Stimulated activated CD8-positive, alpha-beta memory T cell treated with anti-CD3 and anti-CD28 coated beads, Interleukin-4, amount 100 ng/mL, for 24 hours (primary cell): ENCODE measurements around the gene FERMT2.

Source experiments
- DNase-seq: peaks from one replicate; pipeline ENCODE4 v3.0.0-alpha.2; 2020; ENCODE audit warnings: low read depth

The FERMT2 gene

DNA sequence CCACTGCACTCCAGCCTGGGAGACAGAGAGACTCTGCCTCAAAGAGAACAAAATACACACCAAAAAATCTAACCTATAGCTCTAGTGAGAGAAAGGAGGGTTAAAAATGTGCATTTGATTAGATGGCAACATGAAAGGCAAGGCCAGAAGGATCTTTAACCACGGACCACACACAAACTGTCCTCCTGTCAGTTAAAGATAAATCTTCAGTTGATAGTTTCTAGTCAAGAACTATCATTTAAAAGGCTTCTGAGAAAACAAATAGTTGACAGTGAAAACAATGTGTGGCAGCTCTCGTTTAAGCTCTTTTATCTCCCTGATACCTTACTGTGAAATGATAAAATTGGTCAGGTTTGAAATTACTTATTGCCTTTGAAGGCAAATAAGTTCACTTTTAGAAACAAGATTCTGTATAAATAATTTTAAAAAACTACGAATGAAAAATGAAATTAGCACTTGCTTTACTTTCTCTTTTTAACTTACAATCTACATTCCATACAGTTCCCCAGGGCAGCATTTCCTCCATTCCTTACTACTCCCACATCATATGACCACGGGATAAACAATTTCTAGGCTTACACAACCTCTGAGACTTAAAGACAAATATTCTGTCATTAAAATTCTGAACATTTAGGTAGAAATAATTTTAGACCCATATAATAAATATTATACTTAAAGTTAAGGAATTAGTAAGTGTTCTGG lies 88.1 kb downstream of the FERMT2 start:
- DNase-seq: no peak

DNA sequence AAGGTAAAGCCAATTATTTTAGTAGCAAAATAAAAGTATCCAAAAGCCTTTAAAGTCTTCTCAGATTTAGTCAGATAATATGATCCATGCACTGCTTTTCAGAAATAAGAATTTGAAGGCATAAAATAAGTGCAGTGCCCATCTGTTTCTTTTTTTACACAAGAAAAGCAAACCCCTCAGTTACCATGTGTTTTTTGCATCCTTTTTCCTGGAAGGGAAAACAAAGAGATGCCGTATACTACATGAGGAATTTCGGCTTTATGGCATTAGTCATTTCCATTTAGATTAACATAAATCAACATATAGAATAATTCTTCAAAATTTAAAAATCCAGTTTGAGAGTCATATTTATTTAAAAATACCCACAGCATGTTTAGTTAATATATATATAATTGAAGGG lies 89.4 kb downstream of the FERMT2 start:
- DNase-seq: no peak

DNA sequence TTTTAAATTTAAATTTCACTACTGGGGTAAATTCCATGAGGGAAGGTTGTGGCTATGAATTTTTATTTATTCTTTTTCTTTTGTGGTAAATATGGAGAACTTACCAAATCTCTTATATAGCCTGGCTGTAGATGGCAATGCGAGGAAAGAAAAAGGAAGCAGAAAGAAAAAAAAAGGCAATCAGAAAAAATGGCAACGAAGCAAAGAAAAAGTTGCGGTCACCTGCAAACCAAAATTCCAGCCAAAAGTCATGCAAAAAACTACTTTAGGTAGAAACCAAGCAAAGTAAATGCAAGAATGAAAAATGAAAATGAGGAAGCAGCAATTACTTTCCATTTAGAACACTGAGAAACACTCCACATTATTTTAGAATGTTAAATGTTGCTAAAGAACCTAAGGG lies 89.9 kb downstream of the FERMT2 start:
- no peak for DNase-seq

DNA sequence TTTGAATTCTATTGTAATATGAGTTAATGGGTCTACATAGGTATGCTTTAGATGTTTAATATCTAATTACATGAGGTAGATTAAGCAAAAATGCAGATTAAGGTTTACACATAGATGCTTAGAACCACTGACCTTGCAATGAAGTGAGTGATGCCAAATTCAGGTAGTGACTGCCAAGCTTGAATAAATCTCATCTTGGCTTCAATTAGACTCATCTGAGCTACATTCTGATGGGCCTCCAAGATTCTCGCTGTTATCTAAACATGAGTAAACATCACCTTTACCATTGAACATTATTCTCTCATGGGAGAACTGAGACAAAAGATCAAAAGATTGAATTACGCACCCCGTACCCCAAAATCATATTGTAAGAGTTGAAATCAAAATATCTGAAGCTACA lies 90.6 kb downstream of the FERMT2 start:
- no peak for DNase-seq

DNA sequence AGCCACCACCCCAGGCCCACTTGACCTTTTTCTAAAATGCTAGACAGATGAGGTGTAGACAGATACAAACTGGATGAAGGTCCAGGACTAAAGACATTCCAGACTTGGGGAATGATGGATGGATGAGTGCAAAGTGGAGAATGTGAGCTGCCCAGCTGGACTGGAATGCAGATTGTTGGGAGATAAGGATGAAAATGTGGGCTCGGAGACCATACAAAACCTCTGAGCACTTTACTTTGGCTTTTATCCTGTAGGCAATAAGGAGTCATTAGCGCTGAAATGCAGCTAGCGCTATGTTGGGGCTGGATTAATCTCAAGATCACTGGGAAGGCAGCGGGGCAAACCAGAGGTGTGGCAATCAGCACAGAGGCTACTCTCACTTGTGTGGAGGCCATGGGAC lies 94.7 kb downstream of the FERMT2 start:
- DNase-seq: no peak

DNA sequence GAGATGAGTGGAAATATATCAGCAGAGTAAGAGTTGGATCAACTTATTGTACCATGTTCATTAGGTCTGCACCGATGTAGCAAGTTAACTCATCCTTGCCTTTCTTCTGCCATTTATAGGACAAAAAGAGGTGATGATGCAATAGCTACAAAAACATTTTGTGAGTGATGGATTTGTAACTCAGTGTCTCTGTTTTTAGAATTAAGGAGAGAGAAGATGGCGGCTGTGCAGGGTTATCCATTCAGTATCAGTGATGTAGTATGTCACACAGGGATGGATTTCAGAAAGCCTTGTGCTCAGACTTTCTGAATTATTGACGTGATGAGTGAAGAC lies 97.4 kb downstream of the FERMT2 start:
- DNase-seq: no peak

DNA sequence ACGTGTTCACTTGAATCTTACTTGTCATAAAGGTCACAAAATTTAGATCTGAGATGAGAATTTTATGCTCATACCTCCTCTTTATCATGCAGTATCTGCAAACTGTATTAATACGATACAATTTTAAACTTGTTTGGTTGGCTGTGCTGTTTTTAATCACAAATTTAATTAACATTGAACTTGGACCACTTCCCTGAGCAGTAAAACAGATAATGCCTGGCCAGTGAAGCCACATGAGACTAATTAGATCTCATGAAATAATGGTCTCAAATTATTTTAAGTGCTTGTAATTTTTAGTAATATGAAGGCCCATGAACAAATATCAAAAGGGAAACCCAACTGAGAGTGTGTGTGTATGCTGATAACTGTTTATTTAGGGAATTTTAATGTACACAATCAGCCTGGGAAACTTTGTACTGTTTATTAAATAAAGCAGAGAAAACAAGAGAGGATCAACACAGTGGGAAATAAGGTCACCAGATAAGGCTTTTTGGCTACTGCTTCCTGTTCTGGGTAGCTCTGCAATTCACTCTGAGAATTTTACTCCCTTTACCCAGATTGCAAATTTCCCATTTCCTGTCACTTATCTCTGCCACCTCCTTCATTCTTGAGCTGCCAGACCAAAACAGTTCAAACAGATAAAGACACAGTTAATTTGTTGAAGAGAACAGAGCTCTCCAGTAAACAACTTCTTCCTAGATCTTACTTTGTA lies 97.9 kb downstream of the FERMT2 start:
- no peak for DNase-seq

DNA sequence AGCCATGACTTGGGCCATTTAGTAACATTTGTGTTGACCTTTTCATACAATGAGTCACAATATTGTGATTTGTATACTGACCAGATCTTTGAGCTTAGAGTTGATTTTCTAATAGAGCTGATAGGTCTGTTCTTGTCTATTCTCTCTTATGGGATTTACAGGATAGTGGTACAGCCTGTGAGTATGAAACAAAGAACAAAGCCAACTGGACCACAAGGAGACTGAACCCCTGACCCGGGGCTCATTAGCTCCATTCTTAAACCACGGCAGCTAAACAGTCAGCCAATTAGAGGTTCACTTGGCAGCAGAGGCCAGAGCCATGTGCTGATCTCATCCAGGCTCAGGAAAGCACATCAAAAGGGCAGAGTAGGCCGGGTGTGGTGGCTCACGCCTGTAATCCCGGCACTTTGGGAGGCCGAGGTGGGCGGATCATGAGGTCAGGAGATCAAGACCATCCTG lies 100.4 kb downstream of the FERMT2 start:
- DNase-seq: no peak

DNA sequence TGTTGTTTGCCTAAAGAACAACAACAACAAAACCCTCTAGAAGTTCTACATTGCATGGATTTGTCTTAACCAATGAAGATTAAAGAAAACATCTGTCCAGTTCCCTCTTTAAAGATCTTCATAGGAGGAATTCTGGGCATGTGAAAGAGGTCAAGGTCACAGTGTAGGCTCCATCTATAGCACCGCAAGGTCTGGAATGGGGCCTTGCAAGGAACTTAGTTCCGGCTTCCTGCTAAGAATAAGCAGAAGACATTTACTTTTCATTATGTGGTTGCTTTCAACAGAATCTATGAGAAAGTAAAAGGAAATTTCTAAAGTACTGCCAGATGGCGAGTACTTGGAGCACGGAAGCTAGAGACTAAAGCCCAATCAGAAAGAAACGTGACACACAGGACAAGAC lies 102.2 kb downstream of the FERMT2 start:
- DNase-seq: no peak

DNA sequence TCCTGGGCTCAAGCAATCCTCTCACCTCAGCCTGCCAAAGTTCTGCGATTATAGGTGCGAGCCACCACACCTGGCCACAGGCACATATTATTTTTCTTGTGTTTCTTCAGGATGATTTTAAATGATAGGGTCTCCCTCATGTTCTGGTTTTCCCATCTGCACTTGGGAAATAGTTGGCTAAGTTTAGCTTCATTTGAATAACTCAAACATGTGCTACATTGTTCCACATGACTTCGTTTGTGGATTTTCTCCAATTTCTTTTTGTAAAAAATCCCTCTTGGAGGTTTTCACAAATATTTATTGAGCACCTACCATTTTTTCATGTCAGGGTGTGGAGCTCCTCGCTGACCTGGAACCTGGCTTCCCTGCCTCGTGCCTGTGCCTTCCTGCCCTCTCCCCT lies 104.3 kb downstream of the FERMT2 start:
- DNase-seq: no peak

DNA sequence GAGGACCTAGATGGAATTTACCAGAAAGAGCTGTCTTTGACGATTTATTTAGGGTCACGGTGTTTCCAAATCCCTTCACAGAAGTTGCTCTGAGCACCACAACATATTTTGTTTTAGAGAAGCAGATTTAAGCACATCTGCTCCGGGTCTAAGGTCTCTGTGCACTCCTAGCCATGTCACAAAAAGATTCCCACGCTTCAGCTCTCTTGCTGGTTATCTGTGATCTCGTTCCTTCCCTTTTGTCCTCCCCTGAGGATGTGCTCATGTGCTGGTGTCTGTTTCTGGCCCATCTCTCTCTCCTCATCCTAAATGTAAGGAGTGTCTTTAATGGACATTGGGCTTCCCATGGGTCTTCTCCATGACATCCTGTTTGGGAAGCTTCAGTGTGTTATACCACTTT lies 105.8 kb downstream of the FERMT2 start:
- DNase-seq: no peak

DNA sequence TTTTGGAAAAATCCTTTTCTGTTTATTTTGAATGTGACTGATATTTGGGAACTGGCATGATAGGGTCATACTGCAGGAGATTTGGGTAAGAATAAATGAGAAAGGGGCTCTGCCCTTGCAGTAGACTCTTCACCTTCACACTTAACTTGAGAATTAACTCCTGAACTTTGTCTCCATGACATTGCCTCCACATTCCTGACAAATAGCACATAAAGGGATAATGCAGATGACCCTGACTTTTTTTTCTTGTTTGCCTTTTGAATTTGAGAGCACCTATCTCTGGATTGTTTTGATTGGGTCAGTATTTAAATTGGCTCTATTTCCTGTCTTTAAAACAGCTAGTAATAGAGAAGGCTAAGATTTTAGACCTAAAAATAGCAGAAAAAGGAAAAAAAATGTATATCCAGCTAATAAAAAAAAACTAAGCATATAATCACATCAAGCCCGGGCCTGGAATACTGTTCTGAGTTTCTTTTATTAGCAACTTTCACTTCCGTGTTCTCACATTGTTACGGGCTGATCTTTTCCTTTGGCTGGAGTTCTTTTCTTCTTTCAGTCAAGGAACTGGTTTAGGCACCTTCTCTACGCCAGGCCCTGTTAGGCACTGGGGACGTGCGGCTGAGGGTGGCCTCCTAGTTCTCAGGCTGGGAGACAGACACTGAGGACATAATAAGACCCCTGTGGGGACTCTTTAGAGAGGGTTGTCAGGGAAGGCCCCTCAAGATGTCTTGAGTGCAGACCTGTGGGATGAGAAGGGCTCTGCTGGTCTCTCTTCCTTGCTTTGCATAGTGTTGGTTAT lies 106.4 kb downstream of the FERMT2 start:
- DNase-seq: no peak

DNA sequence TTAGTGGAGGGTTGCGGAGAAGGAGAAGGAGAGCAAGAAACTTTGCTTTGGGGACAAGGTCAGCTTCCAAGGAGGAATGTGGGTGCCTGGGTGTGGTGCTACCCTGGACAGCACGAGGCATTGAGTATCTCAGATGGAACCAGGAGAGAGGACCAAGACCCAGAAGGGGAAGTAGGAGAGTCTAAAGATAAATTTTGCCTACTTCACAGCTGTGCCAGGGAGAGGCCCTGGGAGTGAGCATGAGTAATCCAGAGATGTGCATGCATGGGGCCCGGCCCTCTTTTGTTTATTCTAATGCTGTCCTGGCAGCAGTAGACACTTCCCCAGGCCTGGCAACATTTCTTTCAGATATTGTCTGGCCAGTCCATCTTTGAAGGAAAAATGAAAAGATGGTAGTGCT lies 110.0 kb downstream of the FERMT2 start:
- DNase-seq: no peak

DNA sequence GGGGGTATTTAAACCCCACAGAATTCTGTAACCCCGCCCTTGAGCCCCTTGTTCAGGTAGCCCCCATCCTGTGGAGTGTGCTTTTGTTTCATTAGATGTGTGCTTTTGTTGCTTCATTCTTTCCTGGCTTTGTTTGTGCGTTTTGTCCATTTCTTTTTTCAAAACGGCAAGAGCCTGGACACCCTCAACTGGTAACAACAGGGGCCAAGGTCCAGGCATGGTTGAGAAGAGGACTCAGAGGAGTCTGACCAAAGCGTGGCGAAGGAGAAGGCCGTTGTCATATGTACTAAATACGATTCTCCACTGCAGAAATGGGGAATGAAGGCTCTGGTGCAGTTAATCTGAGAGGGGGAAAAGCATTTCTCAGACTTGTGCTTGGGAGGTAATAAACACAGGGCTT lies 113.4 kb downstream of the FERMT2 start:
- DNase-seq: no peak

DNA sequence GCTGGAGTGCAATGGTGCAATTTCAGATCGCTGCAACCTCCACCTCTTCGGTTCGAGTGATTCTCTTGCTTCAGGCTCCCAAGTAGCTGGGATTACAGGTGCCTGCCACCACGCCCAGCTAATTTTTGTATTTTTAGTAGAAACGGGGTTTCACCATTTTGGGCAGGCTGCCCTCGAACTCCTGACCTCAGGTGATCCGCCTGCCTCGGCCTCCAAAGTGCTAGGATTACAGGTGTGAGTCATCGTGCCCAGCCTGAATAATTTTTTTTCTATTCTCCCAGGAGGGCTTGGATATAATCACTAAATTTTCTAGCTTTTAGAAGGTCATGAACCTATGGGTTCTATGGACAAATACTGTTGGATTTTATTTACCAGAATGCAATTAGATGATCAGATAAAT lies 114.8 kb downstream of the FERMT2 start:
- DNase-seq: no peak

DNA sequence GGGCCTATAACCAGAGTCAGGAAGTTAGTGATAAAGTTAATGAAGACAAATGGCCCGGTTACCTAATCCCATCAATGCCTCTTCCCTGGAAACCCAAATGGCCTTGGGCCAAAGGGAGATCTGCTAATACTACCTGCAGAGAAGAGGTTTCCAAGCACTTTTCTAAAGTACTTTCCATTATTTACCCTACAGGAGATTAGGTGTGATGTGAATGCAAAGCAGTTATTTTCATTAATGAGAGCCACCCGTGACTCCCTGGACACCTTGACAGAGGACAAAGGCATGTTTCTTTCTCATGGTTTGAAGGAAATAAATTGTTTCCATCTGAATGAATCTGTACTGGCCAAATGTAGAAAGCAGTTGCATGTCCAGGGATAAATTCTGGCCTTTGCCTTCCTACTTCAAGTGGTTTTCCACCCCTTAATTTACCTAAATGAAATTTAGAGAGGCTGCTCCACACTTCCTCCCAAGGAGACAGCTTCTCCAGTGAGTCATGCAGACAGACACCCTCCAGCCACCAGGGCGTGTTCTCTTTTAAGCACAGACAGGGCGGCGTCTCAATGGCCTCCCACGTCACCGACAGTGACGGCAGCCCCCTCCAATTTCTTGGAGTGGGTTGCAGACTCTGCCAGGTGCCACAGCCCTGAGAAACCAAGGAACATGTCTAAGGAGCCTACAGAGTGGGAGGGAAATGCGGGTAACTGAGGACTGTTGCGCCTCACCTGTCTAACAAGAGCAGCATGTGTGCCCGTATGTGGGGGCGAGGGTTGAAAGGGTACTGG lies 115.5 kb downstream of the FERMT2 start:
- no peak for DNase-seq

DNA sequence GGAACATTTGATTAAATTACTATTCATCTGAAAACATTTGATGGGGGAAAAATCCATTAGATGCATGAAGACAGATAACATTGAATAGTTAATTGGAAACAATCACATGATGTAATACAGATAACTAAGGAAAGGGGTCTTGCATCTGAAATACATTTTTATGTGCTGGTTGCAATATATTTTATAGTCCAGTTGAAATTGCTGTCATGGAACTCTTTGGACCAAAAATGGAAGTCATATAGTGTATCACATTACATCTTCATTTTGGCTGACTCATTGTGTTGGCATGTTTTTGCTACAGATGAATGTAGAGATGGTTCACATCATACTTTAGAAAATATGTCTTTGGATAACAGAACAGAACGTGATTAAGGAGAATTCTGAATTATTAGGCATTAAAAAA lies 116.4 kb downstream of the FERMT2 start:
- DNase-seq: no peak

DNA sequence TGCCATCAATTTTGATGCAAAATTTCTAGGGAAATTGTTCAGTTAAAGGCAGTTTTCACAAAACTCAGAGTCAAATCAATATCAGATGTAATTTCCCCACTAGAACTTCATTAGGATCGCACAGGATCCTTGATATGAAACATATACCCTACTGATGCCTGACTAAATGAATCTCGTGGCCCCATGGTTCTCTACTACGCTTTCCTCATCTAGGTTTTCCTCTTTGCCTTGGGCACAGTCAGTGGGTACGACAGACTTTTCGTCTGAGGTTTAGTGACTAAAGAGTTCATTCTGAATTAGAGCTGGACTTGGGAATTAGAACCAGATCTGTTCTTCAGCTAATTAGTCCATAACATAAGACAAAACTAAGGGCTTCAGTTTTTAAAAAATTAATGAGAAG lies 117.0 kb downstream of the FERMT2 start:
- no peak for DNase-seq

DNA sequence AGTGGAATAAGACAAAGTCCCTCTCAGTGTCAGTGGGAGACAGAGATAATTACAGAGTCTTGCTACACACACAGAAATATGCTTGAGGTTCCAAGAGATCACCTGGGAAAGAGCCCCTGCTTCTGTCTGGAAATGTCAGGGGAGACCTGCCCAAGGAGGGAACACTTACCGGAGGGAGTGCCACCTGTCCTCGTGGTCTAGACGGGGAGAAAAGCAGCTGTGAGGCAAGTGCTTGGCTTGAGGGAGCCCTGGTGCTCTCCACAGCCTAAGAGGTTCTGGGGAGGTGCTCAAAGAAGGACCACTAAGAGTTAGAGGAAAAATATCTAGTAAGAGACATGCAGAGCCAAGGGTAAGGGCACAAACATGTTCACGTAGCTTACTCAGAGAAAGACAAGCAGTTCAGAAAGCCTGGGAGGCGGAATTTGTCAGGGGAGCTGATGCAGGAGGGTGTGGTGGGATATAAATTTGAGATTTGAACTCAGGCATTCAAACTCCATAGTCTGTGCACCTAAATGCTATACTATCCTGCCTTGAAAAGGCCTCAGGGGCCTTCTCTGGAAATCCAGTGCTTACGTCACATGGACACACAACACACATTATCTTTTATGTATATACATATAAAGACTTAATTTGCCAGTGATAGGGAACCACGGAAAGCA lies 121.2 kb downstream of the FERMT2 start:
- DNase-seq: no peak

DNA sequence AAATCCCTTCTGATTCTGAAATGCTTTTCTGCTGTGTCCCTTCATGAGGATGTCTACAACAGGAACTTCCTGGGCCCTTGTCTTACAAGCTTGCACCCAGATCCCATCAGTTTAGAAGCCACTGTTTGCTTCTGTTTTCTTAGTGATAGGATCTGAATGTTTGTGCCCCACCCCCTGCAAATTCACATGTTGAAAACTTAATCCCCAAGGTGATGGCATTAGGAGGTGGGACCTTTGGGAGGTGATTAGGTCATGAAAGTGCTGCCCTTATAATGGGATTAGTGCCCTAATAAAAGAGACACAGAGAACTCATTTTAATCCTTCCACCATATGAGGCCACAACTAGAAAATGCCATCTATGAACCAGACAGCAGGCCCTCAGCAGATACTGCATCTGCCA lies 123.4 kb downstream of the FERMT2 start:
- no peak for DNase-seq

DNA sequence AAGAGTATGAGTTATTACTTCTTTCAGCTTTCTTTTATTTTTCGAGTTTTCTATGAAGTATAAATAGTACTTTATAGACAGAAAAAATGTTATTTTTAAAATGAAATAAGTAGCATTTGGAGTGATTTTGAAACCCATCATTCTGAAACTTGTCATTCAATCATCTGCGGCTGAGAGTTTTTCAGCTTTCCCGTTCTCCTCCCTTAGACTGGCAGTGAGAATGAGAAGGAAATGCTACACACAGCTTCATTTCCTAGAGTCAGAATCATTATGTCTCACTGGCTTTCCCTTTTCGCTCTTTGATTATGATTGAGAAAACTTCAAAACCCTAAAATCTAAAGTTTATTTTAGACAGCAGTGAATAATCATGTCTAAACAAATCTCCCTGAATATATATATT lies 125.8 kb downstream of the FERMT2 start:
- DNase-seq: no peak

DNA sequence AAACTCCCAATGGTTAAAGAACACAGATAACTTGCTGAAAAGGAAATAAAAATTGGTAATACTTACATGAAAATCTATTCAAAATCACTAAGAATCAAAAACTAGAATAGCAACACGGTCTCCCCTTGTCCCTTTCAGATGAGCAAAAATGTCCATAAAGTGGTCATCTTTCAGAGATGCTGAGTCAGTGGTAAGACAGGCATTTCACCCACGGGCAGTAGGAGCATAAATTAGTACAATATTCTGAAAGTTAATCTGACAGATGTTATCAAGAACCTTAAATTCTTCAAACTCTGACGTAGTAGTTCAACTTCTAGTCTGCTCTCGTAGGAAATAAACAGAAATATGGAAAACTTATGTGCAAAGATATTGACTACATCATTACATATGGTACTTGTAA lies 126.4 kb downstream of the FERMT2 start:
- DNase-seq: no peak
